ENCODE results near the gene IFITM2. TPM values are rescaled to one million over a fixed set of nuclear protein-coding genes. Genes with fewer than 3 reads are reported as not detected.
A peak's percentile ranks its signal among the peaks of the same experiment; 100 is the strongest.
"Not testable (repeated sequence)": the region's sequence is repeated elsewhere in the genome, so short reads cannot be mapped to it uniquely, and the experiment has no call there.

Gene IFITM2
- total and polyA plus RNA-seq, 2 donors from 2014 or later, result 814 to 1,111 TPM

DNA sequence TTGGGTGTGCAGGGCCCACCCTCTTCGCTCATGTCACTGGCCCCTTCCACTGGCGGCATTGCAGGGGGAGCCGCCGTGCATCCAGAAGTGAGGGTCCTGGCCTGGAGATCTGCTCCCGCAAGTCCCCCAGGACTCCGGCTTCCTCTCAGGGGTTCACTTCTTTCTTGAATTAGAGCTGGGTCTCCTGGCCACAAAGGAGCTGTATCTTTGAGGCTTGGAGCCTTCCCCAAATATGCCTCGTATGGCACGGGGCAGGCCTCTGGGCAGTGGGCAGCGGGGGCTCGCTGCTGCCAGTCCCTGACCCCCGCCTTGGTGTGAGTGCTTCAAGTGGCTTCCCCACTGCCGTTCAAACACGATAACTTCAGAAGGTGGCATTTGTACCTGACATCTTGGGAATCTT lies 20.4 kb downstream of the IFITM2 start:
- FAIRE-seq, result no peak

DNA sequence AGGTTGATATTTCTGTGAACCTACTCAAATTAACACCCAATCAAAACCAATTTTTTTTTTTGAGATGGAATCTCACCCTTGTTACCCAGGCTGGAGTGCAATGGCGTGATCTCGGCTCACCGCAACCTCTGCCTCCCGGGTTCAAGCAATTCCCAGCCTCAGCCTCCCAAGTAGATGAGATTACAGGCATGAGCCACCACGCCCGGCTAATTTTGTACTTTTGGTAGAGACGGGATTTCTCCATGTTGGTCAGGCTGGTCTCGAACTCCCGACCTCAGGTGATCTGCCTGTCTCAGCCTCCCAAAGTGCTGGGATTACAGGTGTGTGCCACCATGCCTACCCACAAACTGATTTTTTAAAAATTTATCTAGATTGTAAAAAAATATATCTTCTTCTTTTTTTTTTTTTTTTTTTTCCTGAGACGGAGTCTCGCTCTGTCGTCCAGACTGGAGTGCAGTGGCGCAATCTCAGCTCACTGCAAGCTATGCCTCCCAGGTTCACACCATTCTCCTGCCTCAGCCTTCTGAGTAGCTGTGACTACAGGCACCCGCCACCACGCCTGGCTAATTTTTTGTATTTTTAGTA lies 21.0 kb downstream of the IFITM2 start:
- H3K27ac ChIP-seq (ENCODE audit: low read depth in 2 of 2, low read length in 2 of 2); H3K9ac ChIP-seq (ENCODE audit: low read length in 3 of 3); H3K4me3 ChIP-seq (ENCODE audit: low read length in 3 of 3); H3K27me3 ChIP-seq (ENCODE audit: control insufficient read depth, insufficient read depth, low read length); H3K36me3 ChIP-seq (ENCODE audit: control insufficient read depth in 2 of 3, insufficient read depth in 3 of 3, low read length in 3 of 3); H3K9me3 ChIP-seq (ENCODE audit: control insufficient read depth in 2 of 3, insufficient read depth in 1 of 3, low read length in 3 of 3); FAIRE-seq; intact Hi-C loops (cut with DNase I): not testable (repeated sequence)
- peak in 1 of 5 donors; percentile 12 for DNase-seq
- peaks cover 6 to 18% (median 15%) of the 10 kb centered on the region in 3 donors for H3K4me1 ChIP-seq (ENCODE audit: control insufficient read depth in 2 of 3, insufficient read depth in 2 of 3, low read depth in 1 of 3, low read length in 3 of 3)

More for the DNA sequence above, 20.4 kb downstream of the IFITM2 start:
- Histone ChIP-seq H3K4me1 (ENCODE audit: control insufficient read depth in 2 of 3, insufficient read depth in 2 of 3, low read depth in 1 of 3, low read length in 3 of 3) (peaks cover 6 to 18% (median 15%) of the 10 kb centered on the region in 3 donors), H3K9ac (ENCODE audit: low read length in 3 of 3) (no peak overlapping the region), H3K9me3 (ENCODE audit: control insufficient read depth in 2 of 3, insufficient read depth in 1 of 3, low read length in 3 of 3) (no peaks in the 10 kb centered on the region), H3K4me3 (ENCODE audit: low read length in 3 of 3) (no peak overlapping the region), H3K27ac (ENCODE audit: low read depth in 2 of 2, low read length in 2 of 2) (no peak overlapping the region), H3K36me3 (ENCODE audit: control insufficient read depth in 2 of 3, insufficient read depth in 3 of 3, low read length in 3 of 3) (no peaks in the 10 kb centered on the region), H3K27me3 (ENCODE audit: control insufficient read depth, insufficient read depth, low read length) (no peaks in the 10 kb centered on the region)
- intact Hi-C loops (cut with DNase I), result no loop called here
- no peak for TF ChIP-seq CTCF (IDR thresholded peaks at IDR 0.05; ENCODE audit: borderline replicate concordance, extremely low read depth, insufficient read depth)
- peak in 1 of 5 donors; percentile 52 for DNase-seq

DNA sequence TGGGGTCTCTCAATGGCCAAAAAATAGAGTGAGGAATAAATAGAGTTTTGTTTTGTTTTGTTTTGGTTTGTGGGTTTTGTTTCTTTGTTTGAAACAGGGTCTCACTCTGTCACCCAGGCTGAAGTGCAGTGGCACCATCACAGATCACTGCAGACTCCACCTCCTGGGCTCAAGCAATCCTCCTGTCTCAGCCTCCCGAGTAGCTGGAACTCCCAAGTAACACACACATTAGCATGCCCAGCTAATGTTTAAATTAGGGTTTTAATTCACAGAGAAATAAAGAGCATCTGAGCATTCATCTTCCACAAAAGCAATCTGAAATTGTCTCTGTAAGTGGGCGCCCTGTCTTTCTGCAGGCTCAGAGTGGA lies 22.3 kb downstream of the IFITM2 start:
- Histone ChIP-seq H3K4me3 (ENCODE audit: low read length in 3 of 3) (no peak overlapping the region), H3K9me3 (ENCODE audit: control insufficient read depth in 2 of 3, insufficient read depth in 1 of 3, low read length in 3 of 3) (no peaks in the 10 kb centered on the region), H3K9ac (ENCODE audit: low read length in 3 of 3) (no peak overlapping the region), H3K27ac (ENCODE audit: low read depth in 2 of 2, low read length in 2 of 2) (no peak overlapping the region), H3K27me3 (ENCODE audit: control insufficient read depth, insufficient read depth, low read length) (no peaks in the 10 kb centered on the region), H3K4me1 (ENCODE audit: control insufficient read depth in 2 of 3, insufficient read depth in 2 of 3, low read depth in 1 of 3, low read length in 3 of 3) (peaks cover 0 to 18% (median 15%) of the 10 kb centered on the region in 3 donors), H3K36me3 (ENCODE audit: control insufficient read depth in 2 of 3, insufficient read depth in 3 of 3, low read length in 3 of 3) (no peaks in the 10 kb centered on the region)
- intact Hi-C loops (cut with DNase I), result no loop called here
- DNase-seq (peak in 1 of 5 donors; percentile 2), FAIRE-seq (no peak)
- no peak for TF ChIP-seq CTCF (IDR thresholded peaks at IDR 0.05; ENCODE audit: borderline replicate concordance, extremely low read depth, insufficient read depth)

DNA sequence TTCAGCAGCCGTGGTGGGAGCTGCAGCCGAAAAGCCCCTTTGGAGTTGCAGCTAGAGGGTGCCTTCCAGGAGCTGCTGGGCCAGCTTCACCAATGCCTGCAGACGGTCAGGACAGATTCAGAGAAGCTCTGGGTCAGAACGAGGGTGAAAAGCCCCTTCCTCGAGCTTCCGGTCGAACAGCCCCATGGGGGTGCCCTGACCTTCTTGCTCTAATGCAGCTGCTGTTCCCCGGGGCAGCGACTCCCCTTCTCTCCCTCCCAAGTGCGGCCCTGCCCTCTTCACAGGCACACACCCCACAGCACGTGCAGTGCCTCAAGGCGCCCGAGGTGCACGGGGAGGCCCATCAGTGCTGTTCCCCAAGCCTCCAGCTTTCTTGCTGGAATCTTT lies 22.7 kb downstream of the IFITM2 start:
- no peaks in the 10 kb centered on the region for H3K27me3 ChIP-seq (ENCODE audit: control insufficient read depth, insufficient read depth, low read length)
- no peaks in the 10 kb centered on the region for H3K36me3 ChIP-seq (ENCODE audit: control insufficient read depth in 2 of 3, insufficient read depth in 3 of 3, low read length in 3 of 3)
- intact Hi-C loops (cut with DNase I), result no loop called here
- no peak overlapping the region for H3K9ac ChIP-seq (ENCODE audit: low read length in 3 of 3)
- no peak for TF ChIP-seq CTCF (IDR thresholded peaks at IDR 0.05; ENCODE audit: borderline replicate concordance, extremely low read depth, insufficient read depth)
- H3K4me3 ChIP-seq (ENCODE audit: low read length in 3 of 3), result no peak overlapping the region
- H3K27ac ChIP-seq (ENCODE audit: low read depth in 2 of 2, low read length in 2 of 2), result no peak overlapping the region
- DNase-seq (peak in 2 of 5 donors; percentile 40 to 64), FAIRE-seq (no peak)
- peaks cover 0 to 18% (median 15%) of the 10 kb centered on the region in 3 donors for H3K4me1 ChIP-seq (ENCODE audit: control insufficient read depth in 2 of 3, insufficient read depth in 2 of 3, low read depth in 1 of 3, low read length in 3 of 3)
- H3K9me3 ChIP-seq (ENCODE audit: control insufficient read depth in 2 of 3, insufficient read depth in 1 of 3, low read length in 3 of 3), result no peaks in the 10 kb centered on the region

Measured in kidney (tissue), 14 donors.